ENCODE results near the gene SCP2.

DNA sequence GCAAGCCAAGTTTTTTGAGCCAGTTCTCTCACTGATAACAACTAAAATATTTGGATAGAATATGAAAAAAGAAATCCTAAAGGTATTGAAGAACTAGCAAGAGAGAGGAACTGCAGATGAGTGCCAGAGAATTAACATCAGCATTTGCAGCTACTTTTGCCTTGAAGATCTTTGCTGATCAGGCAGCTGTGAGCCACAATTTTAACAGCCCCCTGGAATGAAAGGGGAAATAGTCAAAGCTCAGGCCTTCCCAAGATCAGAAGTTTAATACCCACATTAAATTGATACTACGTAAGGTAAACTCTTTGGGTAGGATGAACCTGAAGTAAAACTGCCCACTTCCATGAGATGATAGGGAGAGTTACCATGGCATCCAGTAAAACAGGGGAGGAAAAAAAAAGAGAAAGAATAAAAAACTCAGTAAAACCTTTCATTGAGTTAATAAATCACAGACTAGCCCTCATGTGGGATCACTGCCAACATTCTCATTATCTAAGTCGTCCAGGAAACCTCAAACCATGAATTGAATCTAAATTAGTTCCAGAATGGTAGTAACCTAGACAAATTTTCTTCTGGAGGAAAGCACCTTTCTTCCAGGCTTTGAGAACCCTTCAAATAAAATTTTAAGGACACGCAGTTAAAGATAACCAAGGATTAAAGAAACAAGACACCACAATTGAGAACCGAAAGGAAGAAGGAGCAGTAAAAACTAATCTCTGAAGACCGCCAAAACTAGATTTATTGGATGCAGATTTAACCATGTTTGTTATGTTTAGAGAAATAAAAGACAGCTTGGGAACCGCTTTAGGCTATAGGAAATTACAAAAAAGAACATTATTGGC, 28.3 kb downstream of the SCP2 start:
- TF ChIP-seq, protein P1, sequence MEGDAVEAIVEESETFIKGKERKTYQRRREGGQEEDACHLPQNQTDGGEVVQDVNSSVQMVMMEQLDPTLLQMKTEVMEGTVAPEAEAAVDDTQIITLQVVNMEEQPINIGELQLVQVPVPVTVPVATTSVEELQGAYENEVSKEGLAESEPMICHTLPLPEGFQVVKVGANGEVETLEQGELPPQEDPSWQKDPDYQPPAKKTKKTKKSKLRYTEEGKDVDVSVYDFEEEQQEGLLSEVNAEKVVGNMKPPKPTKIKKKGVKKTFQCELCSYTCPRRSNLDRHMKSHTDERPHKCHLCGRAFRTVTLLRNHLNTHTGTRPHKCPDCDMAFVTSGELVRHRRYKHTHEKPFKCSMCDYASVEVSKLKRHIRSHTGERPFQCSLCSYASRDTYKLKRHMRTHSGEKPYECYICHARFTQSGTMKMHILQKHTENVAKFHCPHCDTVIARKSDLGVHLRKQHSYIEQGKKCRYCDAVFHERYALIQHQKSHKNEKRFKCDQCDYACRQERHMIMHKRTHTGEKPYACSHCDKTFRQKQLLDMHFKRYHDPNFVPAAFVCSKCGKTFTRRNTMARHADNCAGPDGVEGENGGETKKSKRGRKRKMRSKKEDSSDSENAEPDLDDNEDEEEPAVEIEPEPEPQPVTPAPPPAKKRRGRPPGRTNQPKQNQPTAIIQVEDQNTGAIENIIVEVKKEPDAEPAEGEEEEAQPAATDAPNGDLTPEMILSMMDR (IDR thresholded peaks at IDR 0.05): no peak
- TF ChIP-seq MAX (IDR thresholded peaks at IDR 0.05) (no peak), MAFK (IDR thresholded peaks at IDR 0.05; ENCODE audit: partially characterized antibody) (no peak), ZFP36 (IDR thresholded peaks at IDR 0.05; ENCODE audit: borderline replicate concordance, partially characterized antibody) (no peak), NPAS2 (CRISPR knock-in tag; IDR thresholded peaks at IDR 0.05; ENCODE audit: borderline replicate concordance) (no peak), POLR2AphosphoS2 (conservative IDR thresholded peaks at IDR 0.05; ENCODE audit: low read length) (no peak), ZSCAN20 (CRISPR knock-in tag; IDR thresholded peaks at IDR 0.05) (no peak), RAD21 (conservative IDR thresholded peaks at IDR 0.05 in 1 of 2, IDR thresholded peaks at IDR 0.05 in 1 of 2) (no peak), EP300 (IDR thresholded peaks at IDR 0.05) (no peak), POLR2A (IDR thresholded peaks at IDR 0.05; ENCODE audit: low read length) (no peak), CBX8 (IDR thresholded peaks at IDR 0.05) (no peak), BCL3 (IDR thresholded peaks at IDR 0.05) (no peak)
- TF ChIP-seq, protein P2, sequence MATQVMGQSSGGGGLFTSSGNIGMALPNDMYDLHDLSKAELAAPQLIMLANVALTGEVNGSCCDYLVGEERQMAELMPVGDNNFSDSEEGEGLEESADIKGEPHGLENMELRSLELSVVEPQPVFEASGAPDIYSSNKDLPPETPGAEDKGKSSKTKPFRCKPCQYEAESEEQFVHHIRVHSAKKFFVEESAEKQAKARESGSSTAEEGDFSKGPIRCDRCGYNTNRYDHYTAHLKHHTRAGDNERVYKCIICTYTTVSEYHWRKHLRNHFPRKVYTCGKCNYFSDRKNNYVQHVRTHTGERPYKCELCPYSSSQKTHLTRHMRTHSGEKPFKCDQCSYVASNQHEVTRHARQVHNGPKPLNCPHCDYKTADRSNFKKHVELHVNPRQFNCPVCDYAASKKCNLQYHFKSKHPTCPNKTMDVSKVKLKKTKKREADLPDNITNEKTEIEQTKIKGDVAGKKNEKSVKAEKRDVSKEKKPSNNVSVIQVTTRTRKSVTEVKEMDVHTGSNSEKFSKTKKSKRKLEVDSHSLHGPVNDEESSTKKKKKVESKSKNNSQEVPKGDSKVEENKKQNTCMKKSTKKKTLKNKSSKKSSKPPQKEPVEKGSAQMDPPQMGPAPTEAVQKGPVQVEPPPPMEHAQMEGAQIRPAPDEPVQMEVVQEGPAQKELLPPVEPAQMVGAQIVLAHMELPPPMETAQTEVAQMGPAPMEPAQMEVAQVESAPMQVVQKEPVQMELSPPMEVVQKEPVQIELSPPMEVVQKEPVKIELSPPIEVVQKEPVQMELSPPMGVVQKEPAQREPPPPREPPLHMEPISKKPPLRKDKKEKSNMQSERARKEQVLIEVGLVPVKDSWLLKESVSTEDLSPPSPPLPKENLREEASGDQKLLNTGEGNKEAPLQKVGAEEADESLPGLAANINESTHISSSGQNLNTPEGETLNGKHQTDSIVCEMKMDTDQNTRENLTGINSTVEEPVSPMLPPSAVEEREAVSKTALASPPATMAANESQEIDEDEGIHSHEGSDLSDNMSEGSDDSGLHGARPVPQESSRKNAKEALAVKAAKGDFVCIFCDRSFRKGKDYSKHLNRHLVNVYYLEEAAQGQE (IDR thresholded peaks at IDR 0.05): no peak
